Transverse colon (tissue), 3 donors: ENCODE measurements around the gene SYNE2.

ENCODE experiments used
- CTCF ChIP-seq, 5 experiments: fragments of 200-600 bp in 3 of 5; fragments of 450-650 bp in 2 of 5; sonication (generic) in 3 of 5; IDR thresholded peaks; 1 replicate in 2 of 5; 2 replicates in 3 of 5; pipeline ENCODE4 v1.5.1; 2016 to 2017; ENCODE audit warnings: antibody characterized with exemption in 5 of 5, inconsistent platforms in 3 of 5, mild to moderate bottlenecking in 2 of 5, moderate library complexity in 1 of 5
- EP300 ChIP-seq: sonication (generic); formaldehyde crosslinking; IDR thresholded peaks from one replicate; pipeline ENCODE4 v1.6.1; 2017; ENCODE audit warnings: antibody characterized with exemption, low read depth
- POLR2A ChIP-seq: fragments of 450-650 bp; IDR thresholded peaks from one replicate; pipeline ENCODE4 v1.6.1; 2016; ENCODE audit warnings: antibody characterized with exemption, mild to moderate bottlenecking, moderate library complexity

DNA sequence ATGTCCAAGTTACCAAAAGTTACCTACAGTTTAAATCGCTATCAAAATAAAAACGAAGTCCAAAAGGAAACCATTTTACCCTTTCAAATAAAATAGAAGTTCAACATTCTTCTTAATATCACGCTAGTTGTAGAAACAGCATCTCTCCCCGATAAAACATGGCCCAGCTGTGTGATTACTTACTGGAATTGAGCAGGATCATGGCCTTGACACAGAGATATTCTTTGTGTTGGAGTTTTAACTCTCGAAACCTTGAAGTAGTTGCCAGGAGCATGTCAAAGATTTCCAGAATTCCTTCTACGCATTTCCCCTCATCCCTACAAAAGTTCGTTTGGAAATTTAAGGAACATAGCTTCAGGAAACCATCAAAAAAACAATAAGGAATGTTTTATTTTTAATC is 396.6 kb downstream of the SYNE2 start:
- TF ChIP-seq CTCF (IDR thresholded peaks at IDR 0.05) (no peak), POLR2A (no peak), EP300 (no peak)
